CD8-positive, alpha-beta memory T cell (primary cell): ENCODE measurements around the gene GRM8. TPM values are rescaled to one million over a fixed set of nuclear protein-coding genes. Genes with fewer than 3 reads are reported as not detected.
A peak's percentile ranks its signal among the peaks of the same experiment; 100 is the strongest.
"Not testable (repeated sequence)": the region's sequence is repeated elsewhere in the genome, so short reads cannot be mapped to it uniquely, and the experiment has no call there.

ENCODE experiments used
- CTCF ChIA-PET: fragments of 350-600 bp; sonication (Branson Sonifier 250); formaldehyde crosslinking; loops from one replicate; lab custom pipeline; 2021; ENCODE audit warnings: antibody characterized with exemption; lab: Charles Lee
- POLR2A ChIA-PET: fragments of 350-600 bp; sonication (Branson Sonifier 250); formaldehyde crosslinking; loops from one replicate; lab custom pipeline; 2021; ENCODE audit warnings: antibody characterized with exemption; lab: Charles Lee
- DNase-seq, 5 donors: peaks; one replicate each; pipeline versions ENCODE4 v3.0.0 to v3.0.0-alpha.2; 2020 to 2022; ENCODE audit warnings: mixed read lengths in 1 of 5
- H3K27ac ChIP-seq: one replicate; pipeline ENCODE4 v1.7.0; 2013; ENCODE audit warnings: low read depth, mild to moderate bottlenecking, low read length, moderate library complexity
- H3K27me3 ChIP-seq: 2 replicates; pipeline ENCODE4 v1.7.0; 2013; ENCODE audit warnings: low read length, mild to moderate bottlenecking; ENCODE audit not compliant: insufficient read depth, poor library complexity, severe bottlenecking
- H3K36me3 ChIP-seq: 2 replicates; pipeline ENCODE4 v1.7.0; 2013; ENCODE audit warnings: mild to moderate bottlenecking, low read length, moderate library complexity; ENCODE audit not compliant: insufficient read depth
- H3K4me1 ChIP-seq: 2 replicates; pipeline ENCODE4 v1.7.0; 2013; ENCODE audit warnings: mild to moderate bottlenecking, low read length, moderate library complexity; ENCODE audit not compliant: insufficient read depth
- H3K4me3 ChIP-seq: 2 replicates; pipeline ENCODE4 v1.7.0; 2013; ENCODE audit warnings: mild to moderate bottlenecking, low read length
- H3K9me3 ChIP-seq: 2 replicates; pipeline ENCODE4 v1.7.0; 2013; ENCODE audit warnings: mild to moderate bottlenecking, low read length
- H3K27ac Mint-ChIP-seq, 8 donors: one replicate each; pipeline ENCODE4 v1.8.0; 2020 to 2021; ENCODE audit warnings: mixed read lengths in 8 of 8, mild to moderate bottlenecking in 6 of 8, inconsistent platforms in 3 of 8, moderate library complexity in 3 of 8
- H3K27me3 Mint-ChIP-seq, 2 donors: one replicate each; pipeline ENCODE4 v1.8.0; 2020 to 2021; ENCODE audit warnings: mixed read lengths in 2 of 2, mild to moderate bottlenecking in 1 of 2, moderate library complexity in 1 of 2
- H3K36me3 Mint-ChIP-seq, 3 donors: one replicate each; pipeline ENCODE4 v1.8.0; 2020 to 2021; ENCODE audit warnings: mixed read lengths in 3 of 3, inconsistent platforms in 1 of 3, mild to moderate bottlenecking in 1 of 3
- H3K4me1 Mint-ChIP-seq, 3 donors: one replicate each; pipeline ENCODE4 v1.8.0; 2020 to 2021; ENCODE audit warnings: mixed read lengths in 3 of 3, inconsistent platforms in 1 of 3, mild to moderate bottlenecking in 1 of 3
- H3K4me3 Mint-ChIP-seq, 7 donors: one replicate each; pipeline ENCODE4 v1.8.0; 2020 to 2021; ENCODE audit warnings: mixed read lengths in 7 of 7, mild to moderate bottlenecking in 6 of 7, moderate library complexity in 4 of 7, inconsistent platforms in 2 of 7
- H3K9me3 Mint-ChIP-seq, 5 donors: one replicate each; pipeline ENCODE4 v1.8.0; 2020 to 2022; ENCODE audit warnings: mixed read lengths in 5 of 5, mild to moderate bottlenecking in 3 of 5, moderate library complexity in 2 of 5, inconsistent platforms in 1 of 5
- polyA plus RNA-seq: library from polyadenylated mRNA; unstranded; fragments of 300-500 nt; fragmentation: Illumina TruSeq; gene quantifications from one replicate; pipeline ENCODE4 v1.2.3, GENCODE V29; 2021
- total RNA-seq, 2 experiments: library from RNA; stranded (reverse); gene quantifications; one replicate each; pipeline ENCODE4 v1.2.3, GENCODE V29; 2021

The GRM8 gene
- total and polyA plus RNA-seq, 3 experiments from 2014 or later: not detected

DNA sequence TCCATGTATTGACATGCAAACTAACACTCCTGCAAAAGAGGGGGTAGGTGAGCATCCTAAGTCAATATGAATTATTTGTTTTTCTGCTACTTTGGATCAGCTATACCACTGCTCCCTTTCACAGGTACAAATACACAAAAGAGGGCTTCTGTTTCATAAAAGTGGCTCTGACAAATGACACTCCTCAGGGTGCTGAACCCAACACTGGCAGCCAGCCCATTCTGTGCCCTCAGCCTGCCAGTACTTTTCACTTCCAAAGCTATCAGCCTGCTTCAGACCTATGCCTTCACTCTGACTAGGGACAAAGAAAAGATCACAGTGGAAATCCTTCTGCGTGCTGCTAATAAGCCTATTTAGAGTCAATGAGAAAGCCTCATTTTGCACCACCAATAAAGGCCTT is 364.8 kb downstream of the GRM8 start:
- POLR2A ChIA-PET, H3K27ac ChIP-seq, H3K9me3 Mint-ChIP-seq, H3K9me3 ChIP-seq, H3K36me3 ChIP-seq, H3K4me1 Mint-ChIP-seq, H3K27me3 Mint-ChIP-seq, CTCF ChIA-PET, H3K4me3 Mint-ChIP-seq, H3K27ac Mint-ChIP-seq, H3K36me3 Mint-ChIP-seq, DNase-seq, H3K4me3 ChIP-seq, H3K27me3 ChIP-seq, H3K4me1 ChIP-seq: not testable (repeated sequence)

DNA sequence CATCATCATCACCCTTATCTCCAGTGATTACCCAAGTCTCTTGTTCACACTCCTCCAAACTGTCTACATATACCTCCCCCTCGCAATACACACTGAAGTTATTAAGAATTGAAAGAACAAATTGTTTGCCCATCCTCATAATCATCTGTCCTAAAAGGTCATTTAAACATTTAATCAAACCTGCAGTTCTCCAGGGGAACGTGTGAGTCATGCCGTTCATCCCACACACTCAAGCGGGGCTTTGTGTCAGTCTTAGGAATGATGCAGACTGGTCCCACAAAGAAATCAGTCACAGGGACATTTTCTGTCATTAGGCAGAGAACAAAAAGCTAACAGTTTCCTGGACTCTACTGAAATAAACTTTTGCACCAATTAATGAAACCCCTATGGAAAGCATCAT is 365.2 kb downstream of the GRM8 start:
- H3K27ac Mint-ChIP-seq, H3K9me3 ChIP-seq, H3K36me3 ChIP-seq, H3K4me3 Mint-ChIP-seq, H3K36me3 Mint-ChIP-seq, DNase-seq, CTCF ChIA-PET, H3K4me3 ChIP-seq, H3K27me3 Mint-ChIP-seq, H3K4me1 ChIP-seq, H3K27me3 ChIP-seq, POLR2A ChIA-PET, H3K27ac ChIP-seq, H3K4me1 Mint-ChIP-seq, H3K9me3 Mint-ChIP-seq: not testable (repeated sequence)

DNA sequence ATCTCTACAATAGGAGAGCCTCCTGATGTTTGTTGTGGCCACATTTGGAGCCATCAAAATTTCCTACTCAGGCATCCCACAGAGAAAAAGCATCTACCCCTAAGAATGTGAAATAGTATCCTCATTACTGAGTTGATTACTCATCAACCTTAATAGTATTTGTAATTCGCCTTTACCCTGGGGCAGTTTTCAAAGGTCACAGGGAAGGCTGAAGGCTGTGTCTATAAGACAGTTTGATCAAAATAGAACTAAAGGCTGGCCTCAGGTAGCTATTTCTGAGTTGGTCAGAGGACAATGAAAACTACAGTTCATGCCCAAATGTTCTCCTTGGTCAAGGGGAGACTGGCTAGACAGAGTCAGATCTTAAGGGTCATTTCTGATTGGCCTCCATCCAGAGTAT is 370.0 kb downstream of the GRM8 start:
- DNase-seq, H3K4me3 ChIP-seq, H3K4me1 Mint-ChIP-seq, H3K9me3 Mint-ChIP-seq, H3K36me3 ChIP-seq, H3K27ac ChIP-seq, POLR2A ChIA-PET, H3K4me1 ChIP-seq, CTCF ChIA-PET, H3K9me3 ChIP-seq, H3K36me3 Mint-ChIP-seq, H3K27me3 Mint-ChIP-seq, H3K27ac Mint-ChIP-seq, H3K27me3 ChIP-seq, H3K4me3 Mint-ChIP-seq: not testable (repeated sequence)

DNA sequence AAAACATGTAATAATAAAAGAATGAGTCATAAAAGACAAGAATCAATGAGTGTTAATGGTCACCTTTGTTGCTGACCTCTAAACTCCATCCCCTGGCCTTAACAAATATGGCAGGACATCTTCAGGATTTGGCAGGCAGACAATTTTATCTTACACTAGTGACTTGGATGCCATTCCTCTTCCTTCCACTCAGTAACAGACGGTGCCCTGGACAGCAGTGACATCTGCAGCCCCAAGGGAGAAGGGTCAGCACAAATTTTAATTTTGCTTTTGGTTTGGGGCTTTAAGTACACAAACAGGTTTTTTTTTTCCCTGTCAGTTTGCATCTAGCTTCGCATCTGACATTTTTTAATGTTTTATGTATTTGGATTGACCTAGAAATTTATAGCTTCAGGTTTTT is 370.8 kb downstream of the GRM8 start:
- DNase-seq, POLR2A ChIA-PET: not testable (repeated sequence)
- H3K27ac Mint-ChIP-seq: peak overlapping the region in 1 of 8 donors; percentile 26

DNA sequence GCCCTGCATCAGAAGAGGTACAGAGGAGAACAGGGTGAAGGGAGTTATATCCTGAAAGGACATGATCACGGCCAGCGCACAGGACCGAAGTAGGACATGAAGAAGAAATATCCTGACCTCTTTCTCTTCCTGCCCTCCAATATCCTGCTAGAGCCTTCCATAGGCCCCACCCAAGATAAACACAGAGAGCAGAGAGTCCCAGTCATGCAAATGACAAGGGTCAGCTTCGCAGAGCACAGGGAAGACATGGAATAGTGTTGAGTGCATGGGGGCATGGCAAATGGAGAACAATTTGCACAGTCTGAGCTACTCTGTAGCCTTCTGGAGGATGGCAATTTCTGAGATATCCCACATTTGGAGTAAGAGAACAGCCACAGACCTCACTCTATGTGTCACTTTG is 371.4 kb downstream of the GRM8 start:
- no peak overlapping the region for H3K27ac ChIP-seq
- POLR2A ChIA-PET: no interaction called here
- Mint-ChIP-seq H3K36me3 (no peaks in the 10 kb centered on the region), H3K27me3 (peaks cover 0 to 4% of the 10 kb centered on the region in 2 donors), H3K4me1 (no peaks in the 10 kb centered on the region), H3K9me3 (no peaks in the 10 kb centered on the region), H3K4me3 (no peak overlapping the region), H3K27ac (no peak overlapping the region)
- H3K9me3 ChIP-seq: no peaks in the 10 kb centered on the region
- H3K4me1 ChIP-seq: no peaks in the 10 kb centered on the region
- H3K36me3 ChIP-seq: no peaks in the 10 kb centered on the region
- DNase-seq: no peak
- H3K27me3 ChIP-seq: no peaks in the 10 kb centered on the region
- no peak overlapping the region for H3K4me3 ChIP-seq
- CTCF ChIA-PET: no interaction called here

More for the DNA sequence above, 370.8 kb downstream of the GRM8 start:
- H3K27ac ChIP-seq, H3K27me3 ChIP-seq, H3K36me3 Mint-ChIP-seq, H3K4me1 ChIP-seq, H3K4me3 Mint-ChIP-seq, H3K27me3 Mint-ChIP-seq, CTCF ChIA-PET, H3K4me1 Mint-ChIP-seq, H3K9me3 Mint-ChIP-seq, H3K9me3 ChIP-seq, H3K36me3 ChIP-seq, H3K4me3 ChIP-seq: not testable (repeated sequence)

DNA sequence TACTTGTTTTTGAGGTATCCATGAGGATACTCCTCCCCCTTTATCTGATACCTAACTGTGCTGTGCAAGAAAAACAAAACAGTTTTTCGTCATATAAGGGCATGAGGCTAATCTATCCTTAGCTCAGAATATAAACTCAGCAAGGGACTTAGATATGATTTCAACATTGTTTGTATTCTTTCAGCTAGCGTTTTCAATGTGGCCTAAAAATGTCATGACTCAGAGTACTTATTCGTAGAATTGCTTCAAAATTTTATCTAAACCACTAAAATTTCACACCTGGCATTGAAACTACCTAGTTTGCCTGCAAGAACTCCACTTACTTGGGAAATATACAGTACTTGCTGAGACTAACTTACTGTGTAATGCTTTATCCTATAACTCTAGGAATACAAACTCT is 376.2 kb downstream of the GRM8 start:
- H3K4me3 Mint-ChIP-seq, H3K36me3 ChIP-seq, H3K4me3 ChIP-seq, POLR2A ChIA-PET, H3K4me1 ChIP-seq, CTCF ChIA-PET, H3K4me1 Mint-ChIP-seq, H3K9me3 Mint-ChIP-seq, H3K27me3 ChIP-seq, H3K36me3 Mint-ChIP-seq, DNase-seq, H3K27ac ChIP-seq, H3K27me3 Mint-ChIP-seq, H3K27ac Mint-ChIP-seq, H3K9me3 ChIP-seq: not testable (repeated sequence)

DNA sequence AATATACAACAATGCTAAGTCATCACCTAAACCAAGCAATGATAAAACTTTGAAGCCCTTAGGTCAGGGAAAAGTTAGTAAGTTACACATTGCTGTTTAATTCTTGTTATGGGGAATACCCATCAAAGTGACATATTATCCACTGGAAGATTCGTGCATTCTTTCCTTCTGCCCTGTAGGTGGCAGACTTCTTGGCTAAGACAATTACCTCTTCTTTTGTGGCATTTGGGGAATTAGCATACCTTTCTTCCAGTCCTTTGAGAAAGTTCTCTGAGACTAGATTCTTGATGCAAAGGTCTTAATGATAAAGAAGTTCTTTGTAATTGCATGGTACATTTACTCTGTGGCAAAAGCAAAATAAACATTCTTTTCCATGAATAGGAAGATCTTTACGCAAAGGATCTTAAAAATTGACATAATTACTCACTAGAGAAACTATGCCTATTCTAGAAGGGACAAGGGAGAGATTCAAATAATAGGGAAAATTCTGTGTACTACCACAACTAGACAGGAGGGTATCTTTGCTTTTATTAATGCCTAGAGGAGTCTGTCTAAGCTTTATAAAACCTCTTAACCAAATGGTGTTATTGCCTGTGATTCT is 395.9 kb downstream of the GRM8 start:
- CTCF ChIA-PET: no interaction called here
- Histone ChIP-seq H3K27ac (no peak overlapping the region), H3K36me3 (no peaks in the 10 kb centered on the region), H3K9me3 (no peaks in the 10 kb centered on the region), H3K4me1 (no peaks in the 10 kb centered on the region), H3K4me3 (no peak overlapping the region), H3K27me3 (no peaks in the 10 kb centered on the region)
- no peak overlapping the region for H3K4me3 Mint-ChIP-seq
- no peak for DNase-seq
- H3K9me3 Mint-ChIP-seq: peaks cover 0 to 2% (median 0%) of the 10 kb centered on the region in 5 donors
- H3K4me1 Mint-ChIP-seq: no peaks in the 10 kb centered on the region
- peaks cover 0 to 4% of the 10 kb centered on the region in 2 donors for H3K27me3 Mint-ChIP-seq
- POLR2A ChIA-PET: no interaction called here
- H3K27ac Mint-ChIP-seq: no peak overlapping the region
- no peaks in the 10 kb centered on the region for H3K36me3 Mint-ChIP-seq

DNA sequence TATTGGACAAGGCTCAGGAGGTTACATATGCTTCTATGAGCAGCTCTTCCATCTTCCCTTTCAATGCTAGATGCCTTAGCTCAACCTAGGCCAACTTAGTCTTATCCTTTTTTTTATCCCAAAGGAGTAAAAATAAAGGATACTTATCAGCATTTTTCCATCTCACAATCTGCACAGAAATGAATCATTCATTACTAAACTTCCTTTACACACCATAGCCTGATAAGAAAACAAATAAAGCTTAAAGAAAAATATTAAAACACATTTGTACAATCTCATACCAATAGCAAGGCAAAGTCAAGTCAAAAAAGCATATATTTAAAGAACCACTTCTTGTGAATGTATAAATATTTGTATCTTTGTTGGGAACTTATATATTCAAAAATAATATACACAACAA is 407.4 kb downstream of the GRM8 start:
- H3K27me3 Mint-ChIP-seq: peaks cover 0 to 1% of the 10 kb centered on the region in 2 donors
- H3K4me3 ChIP-seq: no peak overlapping the region
- H3K36me3 Mint-ChIP-seq: no peaks in the 10 kb centered on the region
- no peaks in the 10 kb centered on the region for H3K4me1 ChIP-seq
- CTCF ChIA-PET: no interaction called here
- no peaks in the 10 kb centered on the region for H3K36me3 ChIP-seq
- H3K9me3 ChIP-seq: no peaks in the 10 kb centered on the region
- no peaks in the 10 kb centered on the region for H3K4me1 Mint-ChIP-seq
- H3K27me3 ChIP-seq: no peaks in the 10 kb centered on the region
- DNase-seq: no peak
- no peak overlapping the region for H3K27ac ChIP-seq
- POLR2A ChIA-PET: no interaction called here
- H3K9me3 Mint-ChIP-seq: peaks cover 0 to 5% (median 0%) of the 10 kb centered on the region in 5 donors
- H3K4me3 Mint-ChIP-seq: no peak overlapping the region
- H3K27ac Mint-ChIP-seq: no peak overlapping the region

DNA sequence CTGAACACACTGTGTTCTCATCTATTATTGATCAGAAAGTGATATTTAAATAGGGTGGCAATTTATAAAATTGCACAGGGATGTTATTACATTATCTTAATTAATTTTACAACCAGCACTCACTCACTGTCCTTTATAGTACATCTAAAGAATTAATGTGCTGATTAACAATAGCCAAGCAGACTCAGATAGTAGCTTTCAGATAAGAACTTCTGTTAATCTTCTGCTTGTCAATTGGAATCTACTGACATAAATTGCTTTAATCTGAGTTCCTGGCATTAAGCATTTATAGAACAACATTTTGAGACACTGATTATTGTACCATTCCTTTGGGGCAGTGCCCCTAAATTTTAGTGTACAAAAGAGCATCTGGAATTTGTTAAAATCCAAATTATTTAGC is 408.9 kb downstream of the GRM8 start:
- Histone ChIP-seq H3K4me1 (no peaks in the 10 kb centered on the region), H3K27ac (no peak overlapping the region), H3K4me3 (no peak overlapping the region), H3K36me3 (no peaks in the 10 kb centered on the region), H3K27me3 (no peaks in the 10 kb centered on the region), H3K9me3 (no peaks in the 10 kb centered on the region)
- H3K36me3 Mint-ChIP-seq: no peaks in the 10 kb centered on the region
- H3K4me3 Mint-ChIP-seq: no peak overlapping the region
- ChIA-PET CTCF (no interaction called here), POLR2A (no interaction called here)
- H3K4me1 Mint-ChIP-seq: no peaks in the 10 kb centered on the region
- H3K27me3 Mint-ChIP-seq: peaks cover 0 to 1% of the 10 kb centered on the region in 2 donors
- H3K9me3 Mint-ChIP-seq: peaks cover 0 to 5% (median 0%) of the 10 kb centered on the region in 5 donors
- H3K27ac Mint-ChIP-seq: no peak overlapping the region
- DNase-seq: no peak
